ENCODE measurements around the gene MYO1E. TPM values are rescaled to one million over a fixed set of nuclear protein-coding genes. Genes with fewer than 3 reads are reported as not detected.

Gene MYO1E
- total and polyA plus RNA-seq, 2 donors from 2014 or later: 41.9 to 198 TPM

- Histone ChIP-seq H3K27me3 (ENCODE audit: control insufficient read depth, insufficient read depth, low read length) (no peaks in the 10 kb centered on the region), H3K36me3 (ENCODE audit: control insufficient read depth in 2 of 3, insufficient read depth in 3 of 3, low read length in 3 of 3) (no peaks in the 10 kb centered on the region), H3K4me3 (ENCODE audit: low read length in 3 of 3) (no peak overlapping the region), H3K9ac (ENCODE audit: low read length in 3 of 3) (no peak overlapping the region), H3K27ac (ENCODE audit: low read depth in 2 of 2, low read length in 2 of 2) (no peak overlapping the region), H3K9me3 (ENCODE audit: control insufficient read depth in 2 of 3, insufficient read depth in 1 of 3, low read length in 3 of 3) (no peaks in the 10 kb centered on the region), H3K4me1 (ENCODE audit: control insufficient read depth in 2 of 3, insufficient read depth in 2 of 3, low read depth in 1 of 3, low read length in 3 of 3) (peaks cover 0 to 21% (median 16%) of the 10 kb centered on the region in 3 donors)
- DNase-seq (no peak), FAIRE-seq (no peak)
- intact Hi-C loops (cut with DNase I): no loop called here
- TF ChIP-seq CTCF (IDR thresholded peaks at IDR 0.05; ENCODE audit: borderline replicate concordance, extremely low read depth, insufficient read depth): no peak
These were observed 55.5 kb downstream of the MYO1E start for GRCh38 chr15:59317211-59317610.

DNA sequence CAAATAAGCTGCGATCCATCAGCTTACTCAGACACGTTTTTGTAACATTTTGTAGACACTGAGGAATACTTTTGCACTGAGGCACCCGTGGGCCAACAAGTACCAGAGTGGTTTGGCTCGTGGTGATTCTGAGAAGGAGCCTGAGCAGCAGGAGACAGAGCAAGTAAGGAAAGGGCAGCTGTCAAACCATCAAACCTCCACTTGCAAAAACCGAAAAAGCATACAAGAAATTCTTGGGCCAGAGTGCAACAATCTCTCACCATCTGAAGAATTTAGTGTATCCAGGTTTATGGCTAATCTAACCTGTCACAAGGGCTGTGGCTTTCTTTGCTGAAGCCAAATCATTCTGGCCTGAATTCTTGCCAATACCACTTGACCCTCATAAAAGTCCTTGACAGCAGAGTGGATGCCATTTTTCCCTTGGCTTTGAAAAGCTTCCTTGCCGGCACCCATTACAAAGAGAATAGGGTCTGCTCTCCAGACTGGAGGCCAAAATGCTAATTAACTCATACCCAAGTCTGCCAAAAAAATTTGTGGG lies 56.7 kb downstream of the MYO1E start:
- intact Hi-C loops (cut with DNase I): no loop called here
- no peak overlapping the region for H3K9ac ChIP-seq (ENCODE audit: low read length in 3 of 3)
- DNase-seq (no peak), FAIRE-seq (no peak)
- H3K27ac ChIP-seq (ENCODE audit: low read depth in 2 of 2, low read length in 2 of 2): peak overlapping the region in 1 of 2 donors; percentile 26
- no peak overlapping the region for H3K4me3 ChIP-seq (ENCODE audit: low read length in 3 of 3)
- H3K4me1 ChIP-seq (ENCODE audit: control insufficient read depth in 2 of 3, insufficient read depth in 2 of 3, low read depth in 1 of 3, low read length in 3 of 3): peaks cover 0 to 21% (median 16%) of the 10 kb centered on the region in 3 donors
- H3K9me3 ChIP-seq (ENCODE audit: control insufficient read depth in 2 of 3, insufficient read depth in 1 of 3, low read length in 3 of 3): no peaks in the 10 kb centered on the region
- no peak for TF ChIP-seq CTCF (IDR thresholded peaks at IDR 0.05; ENCODE audit: borderline replicate concordance, extremely low read depth, insufficient read depth)
- no peaks in the 10 kb centered on the region for H3K36me3 ChIP-seq (ENCODE audit: control insufficient read depth in 2 of 3, insufficient read depth in 3 of 3, low read length in 3 of 3)
- no peaks in the 10 kb centered on the region for H3K27me3 ChIP-seq (ENCODE audit: control insufficient read depth, insufficient read depth, low read length)

DNA sequence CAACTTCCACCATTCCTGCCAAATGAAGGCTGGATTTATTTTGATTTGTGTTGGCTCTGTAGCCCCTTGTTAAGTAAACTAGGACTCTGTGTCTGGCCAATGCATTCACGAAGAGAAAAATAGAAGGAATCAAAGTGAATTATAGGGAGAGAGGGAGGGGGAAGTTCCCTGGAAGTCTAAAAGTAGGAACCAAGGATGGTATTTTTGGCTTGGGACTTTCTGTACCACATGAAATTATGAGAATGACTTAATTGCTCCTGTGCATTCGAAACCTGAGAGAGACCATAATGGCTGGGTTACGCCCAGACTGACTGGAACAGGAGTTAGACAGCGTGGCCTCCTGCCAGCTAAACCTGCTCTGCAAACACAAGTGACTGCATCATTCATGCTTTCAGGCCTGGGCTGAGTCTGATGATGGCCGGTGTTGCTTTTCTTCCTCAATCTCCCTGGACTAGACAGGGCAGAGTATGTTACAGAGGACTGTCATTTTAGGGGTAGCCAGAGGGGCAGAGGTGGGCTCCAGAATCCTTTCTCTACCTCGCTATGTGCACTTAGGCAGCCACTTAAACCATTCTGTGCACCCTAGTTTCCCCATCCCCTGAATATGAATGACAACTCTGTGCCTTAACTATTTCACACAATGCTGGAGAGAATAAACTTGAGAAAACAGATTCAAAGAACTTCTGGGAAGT lies 58.9 kb downstream of the MYO1E start:
- no peak overlapping the region for H3K4me3 ChIP-seq (ENCODE audit: low read length in 3 of 3)
- H3K4me1 ChIP-seq (ENCODE audit: control insufficient read depth in 2 of 3, insufficient read depth in 2 of 3, low read depth in 1 of 3, low read length in 3 of 3): peaks cover 0 to 21% (median 18%) of the 10 kb centered on the region in 3 donors
- H3K27me3 ChIP-seq (ENCODE audit: control insufficient read depth, insufficient read depth, low read length): no peaks in the 10 kb centered on the region
- peak overlapping the region; percentile 33 to 60 for H3K27ac ChIP-seq (ENCODE audit: low read depth in 2 of 2, low read length in 2 of 2)
- no peak for FAIRE-seq
- no peaks in the 10 kb centered on the region for H3K36me3 ChIP-seq (ENCODE audit: control insufficient read depth in 2 of 3, insufficient read depth in 3 of 3, low read length in 3 of 3)
- no peak for TF ChIP-seq CTCF (IDR thresholded peaks at IDR 0.05; ENCODE audit: borderline replicate concordance, extremely low read depth, insufficient read depth)
- peak in 4 of 5 donors; percentile 42 to 94 (median 73) for DNase-seq
- intact Hi-C loops (cut with DNase I): no loop called here
- no peak overlapping the region for H3K9ac ChIP-seq (ENCODE audit: low read length in 3 of 3)
- H3K9me3 ChIP-seq (ENCODE audit: control insufficient read depth in 2 of 3, insufficient read depth in 1 of 3, low read length in 3 of 3): no peaks in the 10 kb centered on the region

Data from kidney (tissue), 14 donors.